H1 (cell line): ENCODE data around the gene RBM14. TPM values are rescaled to one million over a fixed set of nuclear protein-coding genes. Genes with fewer than 3 reads are reported as not detected.
"Not testable (repeated sequence)": the region's sequence is repeated elsewhere in the genome, so short reads cannot be mapped to it uniquely, and the experiment has no call there.

Experiments
- CTCF ChIA-PET: fragments of 300-600 bp; sonication (Branson Sonifier 250); formaldehyde crosslinking; loops from one replicate; lab custom pipeline; 2021; ENCODE audit not compliant: partially characterized antibody; lab: Charles Lee
- POLR2A ChIA-PET: fragments of 300-600 bp; sonication (Branson Sonifier 250); formaldehyde crosslinking; loops from one replicate; lab custom pipeline; 2021; ENCODE audit warnings: inconsistent platforms; ENCODE audit not compliant: partially characterized antibody; lab: Charles Lee
- DNase-seq, 2 experiments: peaks; one replicate each; pipeline versions ENCODE4 v3.0.0 to v3.0.0-alpha.2; 2010 to 2022; ENCODE audit warnings: low spot score in 2 of 2, low read depth in 1 of 2, mixed read lengths in 1 of 2
- FAIRE-seq: peaks from 2 replicates; lab custom pipeline; 2011; peaks lifted over from hg19 to GRCh38; lab: Jason Lieb, UNC
- H2AFZ ChIP-seq: 2 replicates; pipeline ENCODE4 v1.8.1; 2012; ENCODE audit warnings: low read length, inconsistent platforms
- H2AK5ac ChIP-seq: 2 replicates; pipeline ENCODE4 v1.6.1; 2013; ENCODE audit warnings: low read depth, low read length
- H2BK120ac ChIP-seq: replicated peaks from 2 replicates; pipeline ENCODE3; 2013; ENCODE audit warnings: low read depth, low read length, inconsistent platforms
- H2BK12ac ChIP-seq: 2 replicates; pipeline ENCODE4 v1.6.1; 2013; ENCODE audit warnings: low read depth, low read length
- H2BK15ac ChIP-seq: 2 replicates; pipeline ENCODE4 v1.6.1; 2013; ENCODE audit warnings: low read length
- H2BK20ac ChIP-seq: 2 replicates; pipeline ENCODE4 v1.6.1; 2013; ENCODE audit warnings: low read length
- H2BK5ac ChIP-seq: 2 replicates; pipeline ENCODE4 v1.6.1; 2013; ENCODE audit warnings: low read depth, low read length
- H3K14ac ChIP-seq: 2 replicates; pipeline ENCODE4 v1.6.1; 2013; ENCODE audit warnings: inconsistent platforms; ENCODE audit not compliant: insufficient read length
- H3K18ac ChIP-seq: 2 replicates; pipeline ENCODE4 v1.6.1; 2013; ENCODE audit warnings: low read length; ENCODE audit errors: extremely low read depth
- H3K23ac ChIP-seq: 2 replicates; pipeline ENCODE4 v1.6.1; 2013; ENCODE audit warnings: inconsistent platforms; ENCODE audit not compliant: insufficient read length
- H3K23me2 ChIP-seq: 2 replicates; pipeline ENCODE4 v1.6.1; 2013; ENCODE audit warnings: low read depth, low read length
- H3K27ac ChIP-seq: 2 replicates; pipeline ENCODE4 v1.6.1; 2011; ENCODE audit warnings: low read depth, low read length, inconsistent platforms
- H3K27me3 ChIP-seq, 4 experiments: replicated peaks in 1 of 4; 1 replicate in 1 of 4; 2 replicates in 3 of 4; pipeline versions ENCODE4 v1.6.1 to v1.8.1; 2011 to 2013; ENCODE audit warnings: low read length in 3 of 4, mild to moderate bottlenecking in 3 of 4, inconsistent platforms in 2 of 4, mixed read lengths in 2 of 4, moderate library complexity in 1 of 4; ENCODE audit not compliant: control insufficient read depth in 3 of 4, insufficient read depth in 3 of 4; ENCODE audit errors: extremely low read depth in 1 of 4
- H3K36me3 ChIP-seq, 4 experiments: 2 replicates each; pipeline versions ENCODE4 v1.6.1 to v1.8.1; 2011 to 2013; ENCODE audit warnings: mild to moderate bottlenecking in 4 of 4, low read length in 3 of 4, moderate library complexity in 2 of 4, control low read depth in 1 of 4, inconsistent platforms in 1 of 4; ENCODE audit not compliant: insufficient read depth in 4 of 4, control insufficient read depth in 2 of 4
- H3K4ac ChIP-seq: replicated peaks from 2 replicates; pipeline ENCODE3; 2013; ENCODE audit warnings: low read length, low read depth, mixed read lengths, inconsistent platforms; ENCODE audit not compliant: insufficient read length
- H3K4me1 ChIP-seq, 4 experiments: replicated peaks in 1 of 4; 1 replicate in 1 of 4; 2 replicates in 3 of 4; pipeline versions ENCODE4 v1.6.1 to v1.8.1; 2011 to 2013; ENCODE audit warnings: low read length in 3 of 4, inconsistent platforms in 2 of 4, mixed read lengths in 1 of 4; ENCODE audit not compliant: insufficient read depth in 4 of 4, control insufficient read depth in 3 of 4
- H3K4me2 ChIP-seq, 2 experiments: 2 replicates each; pipeline versions ENCODE4 v1.6.1 to v1.8.1; 2011 to 2013; ENCODE audit warnings: low read depth in 2 of 2, low read length in 2 of 2, control low read depth in 1 of 2, inconsistent platforms in 1 of 2, mild to moderate bottlenecking in 1 of 2; ENCODE audit not compliant: insufficient read depth in 1 of 2
- H3K4me3 ChIP-seq, 4 experiments: fragments of 200-600, 300-600 bp in 1 of 4; sonication (generic), shearing (Covaris generic), sonication (Bioruptor Twin) in 1 of 4; 2 replicates each; pipeline versions ENCODE4 v1.5.1 to v1.8.1; 2011 to 2016; ENCODE audit warnings: low read length in 4 of 4, low read depth in 3 of 4, control low read depth in 2 of 4, inconsistent platforms in 2 of 4, mild to moderate bottlenecking in 2 of 4, mixed read lengths in 1 of 4, moderate library complexity in 1 of 4; ENCODE audit not compliant: insufficient read depth in 2 of 4; ENCODE audit errors: extremely low read depth in 1 of 4
- H3K56ac ChIP-seq: replicated peaks from 2 replicates; pipeline ENCODE3; 2013; ENCODE audit warnings: low read depth, mild to moderate bottlenecking, mixed read lengths, low read length, inconsistent platforms; ENCODE audit not compliant: insufficient read length
- H3K79me1 ChIP-seq: 2 replicates; pipeline ENCODE4 v1.6.1; 2013; ENCODE audit warnings: low read depth, low read length, control low read depth
- H3K79me2 ChIP-seq, 2 experiments: 2 replicates each; pipeline versions ENCODE4 v1.6.1 to v1.8.1; 2012 to 2013; ENCODE audit warnings: low read length in 2 of 2, mild to moderate bottlenecking in 2 of 2, inconsistent platforms in 1 of 2; ENCODE audit not compliant: insufficient read depth in 2 of 2, control insufficient read depth in 1 of 2
- H3K9ac ChIP-seq, 4 experiments: replicated peaks in 1 of 4; 1 replicate in 1 of 4; 2 replicates in 3 of 4; pipeline versions ENCODE4 v1.6.1 to v1.8.1; 2011 to 2013; ENCODE audit warnings: low read depth in 3 of 4, low read length in 3 of 4, control low read depth in 2 of 4, mild to moderate bottlenecking in 2 of 4, moderate library complexity in 2 of 4, inconsistent platforms in 1 of 4; ENCODE audit errors: extremely low read depth in 1 of 4
- H3K9me3 ChIP-seq, 2 experiments: 2 replicates each; pipeline versions ENCODE4 v1.6.1 to v1.8.1; 2012 to 2013; ENCODE audit warnings: mild to moderate bottlenecking in 2 of 2, moderate library complexity in 2 of 2, control low read depth in 1 of 2, inconsistent platforms in 1 of 2, low read depth in 1 of 2, low read length in 1 of 2, mixed read lengths in 1 of 2; ENCODE audit not compliant: insufficient read depth in 2 of 2
- H4K20me1 ChIP-seq, 2 experiments: replicated peaks in 1 of 2; 2 replicates each; pipeline versions ENCODE3 to v1.8.1; 2011 to 2013; ENCODE audit warnings: inconsistent platforms in 2 of 2, low read length in 2 of 2, mild to moderate bottlenecking in 1 of 2; ENCODE audit not compliant: insufficient read depth in 2 of 2, control insufficient read depth in 1 of 2
- H4K5ac ChIP-seq: 2 replicates; pipeline ENCODE4 v1.6.1; 2013; ENCODE audit warnings: low read length, low read depth, mixed read lengths, inconsistent platforms; ENCODE audit not compliant: insufficient read length
- H4K8ac ChIP-seq: 2 replicates; pipeline ENCODE4 v1.8.0; 2013; ENCODE audit warnings: mild to moderate bottlenecking, moderate library complexity, low read length, inconsistent platforms; ENCODE audit not compliant: insufficient read depth; ENCODE audit errors: extremely low read depth
- H4K91ac ChIP-seq: replicated peaks from 2 replicates; pipeline ENCODE3; 2013; ENCODE audit warnings: low read length, mixed read lengths, inconsistent platforms; ENCODE audit not compliant: insufficient read length
- WGBS, 2 experiments: shearing (Covaris generic) in 1 of 2; methylation state at CpG; one replicate each; pipeline versions ENCODE4 v1.1.6 to v1.1.7; 2013 to 2015; ENCODE audit warnings: low lambda C conversion rate in 2 of 2, mixed read lengths in 2 of 2, inconsistent platforms in 1 of 2, low coverage in 1 of 2, missing lambda C conversion rate in 1 of 2; ENCODE audit not compliant: insufficient replicate concordance in 2 of 2, insufficient coverage in 1 of 2, insufficient read length in 1 of 2; ENCODE audit errors: extremely low coverage in 1 of 2, missing lambda C conversion rate in 1 of 2; 5-methylcytosine and 5-hydroxymethylcytosine counted together
- polyA plus RNA-seq, 7 experiments: library from polyadenylated mRNA; depleted of rRNA in 3 of 7; stranded (reverse) in 5 of 7; unstranded in 2 of 7; fragments of >200 nt in 5 of 7; fragments of 200-250 nt in 2 of 7; gene quantifications; 1 replicate in 5 of 7; 2 replicates in 1 of 7; 4 replicates in 1 of 7; pipeline versions ENCODE4 v1.2.1 to v1.2.3, GENCODE V29; 2011 to 2013; ENCODE audit warnings: missing spikeins in 2 of 7, mixed read lengths in 2 of 7
- total RNA-seq: library from RNA; stranded (reverse); fragmentation: NEBNext Ultra II Directional; extraction: Animal tissue kit (Norgen Biotek cat#: 25700); gene quantifications from 2 replicates; pipeline ENCODE4 v1.2.1, GENCODE V29; 2021

The RBM14 gene
- total and polyA plus RNA-seq, 2 of the 8 experiments (the other 6 are each of a cell fraction or from before 2014, with no cell fraction given): 67.2 to 142 TPM

- H2AK5ac ChIP-seq, DNase-seq, H2BK20ac ChIP-seq, H4K5ac ChIP-seq, H3K27me3 ChIP-seq, H3K18ac ChIP-seq, H3K79me2 ChIP-seq, H4K20me1 ChIP-seq, H3K9me3 ChIP-seq, H2BK15ac ChIP-seq, H2BK12ac ChIP-seq, H3K14ac ChIP-seq, H3K4me1 ChIP-seq, H3K23me2 ChIP-seq, H3K23ac ChIP-seq, H2BK5ac ChIP-seq, H3K36me3 ChIP-seq, H3K4me2 ChIP-seq, H4K91ac ChIP-seq, H2BK120ac ChIP-seq, H2AFZ ChIP-seq, H4K8ac ChIP-seq, H3K56ac ChIP-seq, H3K79me1 ChIP-seq, H3K4me3 ChIP-seq, H3K4ac ChIP-seq: not testable (repeated sequence)
- 37% methylated on average over 3 of the region's 3 CpGs; no CpG with 5 or more reads in 1 of the 2 experiments for WGBS, 2 experiments
- Histone ChIP-seq H3K9ac (peak overlapping the region in 2 of 4 experiments; percentile 75 to 76; a peak in 2 of 7 replicates), H3K27ac (peak overlapping the region; percentile 93)
- POLR2A ChIA-PET: interaction anchor here (1.2 to 6.8 kb wide), 8 partner anchors 10 to 91 kb away, joined by 3 to 51 read pairs (median 12); partner anchors contain the start of genes CCDC87, CCS, CTSF and RBM14
- peak; percentile 74 for FAIRE-seq
- CTCF ChIA-PET: interaction anchor here (2.0 to 6.2 kb wide), 2 partner anchors 10 to 14 kb away, joined by 9 to 46 read pairs; partner anchors contain the start of genes CCDC87, CCS and CTSF
These were observed 33.8 kb upstream of the RBM14 start for GRCh38 chr11:66582565-66583147.
